Stimulated activated effector memory CD8-positive, alpha-beta T cell treated with anti-CD3 and anti-CD28 coated beads, Interleukin-12 subunit alpha, Interleukin-12 subunit beta, amount 100 ng/mL, for 72 hours (primary cell): Measurements from ENCODE around the gene SLC35F6.
A peak's percentile ranks its signal among the peaks of the same experiment; 100 is the strongest.
"Not testable (repeated sequence)": the region's sequence is repeated elsewhere in the genome, so short reads cannot be mapped to it uniquely, and the experiment has no call there.

ENCODE experiments used
- ATAC-seq: fragments of 150-1000 bp; cut with Tn5 transposase; 2 replicates; pipeline ENCODE4 v1.10.0; 2021
- DNase-seq, 2 donors: peaks; one replicate each; pipeline ENCODE4 v3.0.0; 2021 to 2022; ENCODE audit warnings: low spot score in 2 of 2
- H3K27ac Mint-ChIP-seq: one replicate; pipeline ENCODE4 v1.8.0; 2022; ENCODE audit warnings: mild to moderate bottlenecking, mixed read lengths
- H3K36me3 Mint-ChIP-seq: one replicate; pipeline ENCODE4 v1.8.0; 2022; ENCODE audit warnings: mild to moderate bottlenecking, mixed read lengths
- H3K4me1 Mint-ChIP-seq: one replicate; pipeline ENCODE4 v1.8.0; 2022; ENCODE audit warnings: mixed read lengths
- H3K4me3 Mint-ChIP-seq: one replicate; pipeline ENCODE4 v1.8.0; 2022; ENCODE audit warnings: mild to moderate bottlenecking, mixed read lengths
- H3K9me3 Mint-ChIP-seq: one replicate; pipeline ENCODE4 v1.8.0; 2022; ENCODE audit warnings: mixed read lengths

Gene SLC35F6

GRCh38 chr2:26809876-26810577, 45.9 kb downstream of the SLC35F6 start:
- H3K36me3 Mint-ChIP-seq, result no peaks in the 10 kb centered on the region
- no peak for ATAC-seq
- no peak overlapping the region for H3K27ac Mint-ChIP-seq
- H3K4me1 Mint-ChIP-seq, result no peaks in the 10 kb centered on the region
- no peak overlapping the region for H3K4me3 Mint-ChIP-seq
- DNase-seq, result no peak
- H3K9me3 Mint-ChIP-seq, result no peaks in the 10 kb centered on the region

- Mint-ChIP-seq H3K36me3 (no peaks in the 10 kb centered on the region), H3K4me1 (no peaks in the 10 kb centered on the region), H3K9me3 (no peaks in the 10 kb centered on the region), H3K4me3 (no peak overlapping the region), H3K27ac (no peak overlapping the region)
- ATAC-seq (no peak), DNase-seq (no peak)
These were observed 47.2 kb downstream of the SLC35F6 start for GRCh38 chr2:26811261-26811660.

- no peak for DNase-seq
- no peak for ATAC-seq
- H3K27ac Mint-ChIP-seq, result no peak overlapping the region
- no peaks in the 10 kb centered on the region for H3K36me3 Mint-ChIP-seq
- H3K9me3 Mint-ChIP-seq, result no peaks in the 10 kb centered on the region
- H3K4me1 Mint-ChIP-seq, result no peaks in the 10 kb centered on the region
- no peak overlapping the region for H3K4me3 Mint-ChIP-seq
These were observed 48.0 kb downstream of the SLC35F6 start for GRCh38 chr2:26811791-26812694.

- no peaks in the 10 kb centered on the region for H3K4me1 Mint-ChIP-seq
- H3K27ac Mint-ChIP-seq, result peak overlapping the region; percentile 11
- no peaks in the 10 kb centered on the region for H3K36me3 Mint-ChIP-seq
- ATAC-seq (no peak), DNase-seq (no peak)
- no peak overlapping the region for H3K4me3 Mint-ChIP-seq
- no peaks in the 10 kb centered on the region for H3K9me3 Mint-ChIP-seq
These were observed 48.6 kb downstream of the SLC35F6 start for GRCh38 chr2:26812731-26813130.

- not testable (repeated sequence) for DNase-seq, H3K9me3 Mint-ChIP-seq, H3K4me1 Mint-ChIP-seq, H3K36me3 Mint-ChIP-seq, H3K4me3 Mint-ChIP-seq, ATAC-seq, H3K27ac Mint-ChIP-seq
These were observed 50.1 kb downstream of the SLC35F6 start for GRCh38 chr2:26814072-26814765.

- H3K36me3 Mint-ChIP-seq, result no peaks in the 10 kb centered on the region
- H3K4me3 Mint-ChIP-seq, result no peak overlapping the region
- H3K27ac Mint-ChIP-seq, result no peak overlapping the region
- DNase-seq, result no peak
- no peaks in the 10 kb centered on the region for H3K9me3 Mint-ChIP-seq
- peak; percentile 24 for ATAC-seq
- H3K4me1 Mint-ChIP-seq, result no peaks in the 10 kb centered on the region
These were observed 52.8 kb downstream of the SLC35F6 start for GRCh38 chr2:26816893-26817292.

GRCh38 chr2:26818255-26818654, 54.2 kb downstream of the SLC35F6 start:
- ATAC-seq (no peak), DNase-seq (no peak)
- H3K4me1 Mint-ChIP-seq, result no peaks in the 10 kb centered on the region
- H3K4me3 Mint-ChIP-seq, result no peak overlapping the region
- no peak overlapping the region for H3K27ac Mint-ChIP-seq
- no peaks in the 10 kb centered on the region for H3K9me3 Mint-ChIP-seq
- no peaks in the 10 kb centered on the region for H3K36me3 Mint-ChIP-seq

GRCh38 chr2:26818972-26819371, 54.9 kb downstream of the SLC35F6 start:
- Mint-ChIP-seq H3K4me1 (no peaks in the 10 kb centered on the region), H3K27ac (no peak overlapping the region), H3K9me3 (no peaks in the 10 kb centered on the region), H3K4me3 (no peak overlapping the region), H3K36me3 (no peaks in the 10 kb centered on the region)
- ATAC-seq, result no peak
- DNase-seq, result no peak

- Mint-ChIP-seq H3K4me3 (no peak overlapping the region), H3K9me3 (no peaks in the 10 kb centered on the region), H3K36me3 (no peaks in the 10 kb centered on the region), H3K4me1 (no peaks in the 10 kb centered on the region), H3K27ac (no peak overlapping the region)
- no peak for DNase-seq
- ATAC-seq, result no peak
These were observed 56.8 kb downstream of the SLC35F6 start for GRCh38 chr2:26820932-26821331.

- H3K27ac Mint-ChIP-seq, result no peak overlapping the region
- DNase-seq, result no peak
- H3K4me3 Mint-ChIP-seq, result no peak overlapping the region
- H3K36me3 Mint-ChIP-seq, result no peaks in the 10 kb centered on the region
- no peaks in the 10 kb centered on the region for H3K9me3 Mint-ChIP-seq
- H3K4me1 Mint-ChIP-seq, result no peaks in the 10 kb centered on the region
- no peak for ATAC-seq
These were observed 58.8 kb downstream of the SLC35F6 start for GRCh38 chr2:26822877-26823276.
